ENCODE data around the gene GSE1.

- TF ChIP-seq CTCF (IDR thresholded peaks at IDR 0.05) (no peak), POLR2A (IDR thresholded peaks at IDR 0.05) (no peak)
Observed at GRCh38 chr16:85629326-85629725, 16.2 kb downstream of the GSE1 start.
